Epithelial cell of esophagus (primary cell): ENCODE data around the gene GFRA1.

Experiments
- DNase-seq: peaks from one replicate; pipeline ENCODE4 v3.0.0; 2010; ENCODE audit warnings: low read depth
- H3K4me3 ChIP-seq: 2 replicates; pipeline ENCODE4 v1.5.1; 2011; ENCODE audit warnings: mild to moderate bottlenecking, low read length, control low read depth
- CTCF ChIP-seq: IDR thresholded peaks from 2 replicates; pipeline ENCODE4 v1.5.1; 2011; ENCODE audit warnings: low read depth, mild to moderate bottlenecking, low read length, control low read depth, inconsistent platforms; ENCODE audit not compliant: insufficient read depth; ENCODE audit errors: missing control alignments

GFRA1 gene

GRCh38 chr10:116121640-116122525 is 151.1 kb downstream of the GFRA1 start:
- no peak for TF ChIP-seq CTCF
- no peak for DNase-seq
- no peak overlapping the region for H3K4me3 ChIP-seq

GRCh38 chr10:116120688-116121455 is 152.1 kb downstream of the GFRA1 start:
- H3K4me3 ChIP-seq, result no peak overlapping the region
- TF ChIP-seq CTCF, result no peak
- DNase-seq, result no peak

GRCh38 chr10:116118847-116119246 is 154.2 kb downstream of the GFRA1 start:
- H3K4me3 ChIP-seq, result no peak overlapping the region
- DNase-seq, result no peak
- TF ChIP-seq CTCF, result no peak

- no peak overlapping the region for H3K4me3 ChIP-seq
- DNase-seq, result no peak
- TF ChIP-seq CTCF, result no peak
Observed at GRCh38 chr10:116115797-116116196, 157.2 kb downstream of the GFRA1 start.

- DNase-seq, result no peak
- TF ChIP-seq CTCF, result no peak
- no peak overlapping the region for H3K4me3 ChIP-seq
Observed at GRCh38 chr10:116115036-116115641, 157.9 kb downstream of the GFRA1 start.

GRCh38 chr10:116113721-116114501 is 159.1 kb downstream of the GFRA1 start:
- no peak for TF ChIP-seq CTCF
- DNase-seq, result peak; percentile 4
- no peak overlapping the region for H3K4me3 ChIP-seq
